HepG2 (cell line): Measurements from ENCODE around the gene FKBP5. TPM values are rescaled to one million over a fixed set of nuclear protein-coding genes. Genes with fewer than 3 reads are reported as not detected.

Source experiments
- ARID5B ChIP-seq: IDR thresholded peaks from 2 replicates; pipeline ENCODE4 v1.4.0; 2020; ENCODE audit warnings: mild to moderate bottlenecking, missing genetic modification reagents
- CBFB ChIP-seq: sonication (generic); formaldehyde crosslinking; IDR thresholded peaks from 2 replicates; pipeline ENCODE4 v1.4.0; 2020; ENCODE audit warnings: missing genetic modification reagents
- EP300 ChIP-seq, 3 experiments: sonication (generic) in 1 of 3; formaldehyde crosslinking in 1 of 3; IDR thresholded peaks; 2 replicates each; pipeline versions ENCODE4 v1.5.1 to v1.6.1; 2011 to 2020; ENCODE audit warnings: low read depth in 2 of 3, low read length in 2 of 3, borderline replicate concordance in 1 of 3, improper control_type of control experiment in 1 of 3, mild to moderate bottlenecking in 1 of 3, missing genetic modification reagents in 1 of 3, moderate library complexity in 1 of 3
- IKZF5 ChIP-seq: IDR thresholded peaks from 2 replicates; pipeline ENCODE4 v1.6.1; 2018; ENCODE audit warnings: missing genetic modification reagents, mild to moderate bottlenecking, missing compliant biosample characterization
- KLF11 ChIP-seq: IDR thresholded peaks from 2 replicates; pipeline ENCODE4 v1.6.1; 2016; ENCODE audit warnings: missing compliant biosample characterization
- PAX8 ChIP-seq: sonication (generic); formaldehyde crosslinking; IDR thresholded peaks from 2 replicates; pipeline ENCODE4 v1.8.0; 2022; ENCODE audit warnings: mild to moderate bottlenecking, missing genetic modification reagents, borderline replicate concordance
- SATB2 ChIP-seq: sonication (generic); formaldehyde crosslinking; IDR thresholded peaks from 2 replicates; pipeline ENCODE4 v1.5.0; 2020; ENCODE audit warnings: missing genetic modification reagents
- SMAD9 ChIP-seq: sonication (generic); formaldehyde crosslinking; IDR thresholded peaks from 2 replicates; pipeline ENCODE4 v1.5.1; 2020; ENCODE audit warnings: mild to moderate bottlenecking, missing genetic modification reagents
- SYNCRIP ChIP-seq: fragments of 200-400 bp; formaldehyde crosslinking; IDR thresholded peaks from 2 replicates; pipeline ENCODE4 v1.6.1; 2018; ENCODE audit warnings: mild to moderate bottlenecking, low read depth, low read length; ENCODE audit not compliant: insufficient read depth
- TEAD2 ChIP-seq: sonication (generic); formaldehyde crosslinking; IDR thresholded peaks from 2 replicates; pipeline ENCODE4 v1.9.0; 2021; ENCODE audit warnings: missing genetic modification reagents
- THAP7 ChIP-seq: sonication (generic); formaldehyde crosslinking; IDR thresholded peaks from 2 replicates; pipeline ENCODE4 v1.8.1; 2023; ENCODE audit warnings: mild to moderate bottlenecking, missing genetic modification reagents
- YEATS2 ChIP-seq: sonication (generic); formaldehyde crosslinking; IDR thresholded peaks from 2 replicates; pipeline ENCODE4 v1.4.0; 2020; ENCODE audit warnings: missing genetic modification reagents, borderline replicate concordance
- ZBTB43 ChIP-seq: sonication (generic); formaldehyde crosslinking; conservative IDR thresholded peaks from 2 replicates; pipeline ENCODE4 v1.4.0; 2020; ENCODE audit warnings: missing genetic modification reagents
- ZGPAT ChIP-seq: IDR thresholded peaks from 2 replicates; pipeline ENCODE4 v1.6.1; 2016; ENCODE audit warnings: mild to moderate bottlenecking
- ZNF12 ChIP-seq: sonication (generic); formaldehyde crosslinking; IDR thresholded peaks from 2 replicates; pipeline ENCODE4 v1.5.0; 2020; ENCODE audit warnings: missing genetic modification reagents
- polyA plus RNA-seq, 8 experiments: library from polyadenylated mRNA; depleted of rRNA in 3 of 8; stranded (reverse) in 7 of 8; unstranded in 1 of 8; fragments of >200 nt; fragmentation: Illumina TruSeq in 4 of 8; extraction: Trizol in 4 of 8; gene quantifications; 2 replicates each; pipeline versions ENCODE4 v1.2.1 to v1.2.3, GENCODE V29; 2011 to 2016; ENCODE audit warnings: low read depth in 4 of 8, missing spikeins in 1 of 8, mixed read lengths in 1 of 8; ENCODE audit not compliant: insufficient read depth in 1 of 8
- total RNA-seq, 5 experiments: library from RNA; depleted of rRNA; stranded (reverse); fragments of >200 nt; fragmentation: Illumina TruSeq; extraction: Trizol; gene quantifications; 2 replicates each; pipeline ENCODE4 v1.2.3, GENCODE V29; 2016; ENCODE audit warnings: low read depth in 1 of 5

FKBP5 gene
- total and polyA plus RNA-seq, 2 of the 13 experiments (the other 11 are each of a cell fraction or from before 2014, with no cell fraction given) = 8.0 to 17.4 TPM

GRCh38 chr6:35601331-35602132, 87.2 kb downstream of the FKBP5 start (continued):
- TF ChIP-seq ARID5B (CRISPR knock-in tag) (peak; percentile 10; the same call in 1 of the 2 replicates), TEAD2 (CRISPR knock-in tag) (no peak), SYNCRIP (no peak), SMAD9 (CRISPR knock-in tag) (no peak), EP300 (IDR thresholded peaks at IDR 0.05; ENCODE audit: low read depth in 2 of 2, low read length in 2 of 2) (peak in 1 of 2 experiments; percentile 62; a peak in 1 of 4 replicates), EP300 (CRISPR knock-in tag; IDR thresholded peaks at IDR 0.05; ENCODE audit: borderline replicate concordance) (no peak), YEATS2 (0 out of 2 replicates have a peak, but pooled peaks have one; percentile 17), ZGPAT (peak; percentile 41; the same call in 1 of the 2 replicates), ZBTB43 (0 out of 2 replicates have a peak, but pooled peaks have one; percentile 40), CBFB (CRISPR knock-in tag) (peak; percentile 73), KLF11 (no peak), THAP7 (no peak), IKZF5 (CRISPR knock-in tag) (peak; percentile 71; the same call in 1 of the 2 replicates), ZNF12 (CRISPR knock-in tag) (peak; percentile 53; the same call in 1 of the 2 replicates), SATB2 (CRISPR knock-in tag) (0 out of 2 replicates have a peak, but pooled peaks have one; percentile 71), PAX8 (no peak)
